B cell (primary cell): ENCODE results near the gene SCN1B. TPM values are rescaled to one million over a fixed set of nuclear protein-coding genes. Genes with fewer than 3 reads are reported as not detected.
A peak's percentile ranks its signal among the peaks of the same experiment; 100 is the strongest.

Source experiments
- ATAC-seq: fragments of 200-7000 bp; cut with Tn5 transposase; one replicate; pipeline ENCODE4 v1.10.0; 2021; ENCODE audit warnings: low read depth, mild to moderate bottlenecking, moderate number of reproducible peaks, moderate library complexity
- CTCF ChIA-PET: fragments of 350-600 bp; sonication (Branson Sonifier 250); formaldehyde crosslinking; loops from one replicate; lab custom pipeline; 2021; ENCODE audit warnings: antibody characterized with exemption, inconsistent platforms; lab: Charles Lee
- POLR2A ChIA-PET: fragments of 350-600 bp; sonication (Branson Sonifier 250); formaldehyde crosslinking; loops from one replicate; lab custom pipeline; 2021; ENCODE audit warnings: antibody characterized with exemption; lab: Charles Lee
- DNase-seq: peaks from one replicate; pipeline ENCODE4 v3.0.0; 2013
- H2AFZ ChIP-seq: 2 replicates; pipeline ENCODE4 v1.6.1; 2012; ENCODE audit warnings: mild to moderate bottlenecking, low read depth, low read length; ENCODE audit not compliant: insufficient read depth, poor library complexity, severe bottlenecking
- H3K27ac ChIP-seq, 2 donors: 1 replicate in 1 of 2; 2 replicates in 1 of 2; pipeline ENCODE4 v1.5.1; 2012 to 2013; ENCODE audit warnings: low read length in 2 of 2, mild to moderate bottlenecking in 2 of 2, moderate library complexity in 1 of 2
- H3K27me3 ChIP-seq, 4 experiments: fragments of 200-600 bp in 1 of 4; sonication (generic) in 1 of 4; replicated peaks in 1 of 4; 1 replicate in 2 of 4; 2 replicates in 2 of 4; pipeline versions ENCODE4 v1.6.1 to v1.7.0; 2013 to 2016; ENCODE audit warnings: low read length in 3 of 4, mild to moderate bottlenecking in 2 of 4, mixed read lengths in 1 of 4, moderate library complexity in 1 of 4; ENCODE audit not compliant: insufficient read depth in 4 of 4, control insufficient read depth in 3 of 4; ENCODE audit errors: control extremely low read depth in 1 of 4
- H3K36me3 ChIP-seq, 2 experiments: replicated peaks in 1 of 2; 1 replicate in 1 of 2; 2 replicates in 1 of 2; pipeline versions ENCODE4 v1.6.1 to v1.7.1; 2013; ENCODE audit warnings: low read length in 1 of 2; ENCODE audit not compliant: insufficient read depth in 2 of 2, control insufficient read depth in 1 of 2; ENCODE audit errors: control extremely low read depth in 1 of 2, extremely low read depth in 1 of 2
- H3K4me1 ChIP-seq, 2 donors: fragments of 200-600 bp in 1 of 2; sonication (generic) in 1 of 2; 1 replicate in 1 of 2; 2 replicates in 1 of 2; pipeline versions ENCODE4 v1.5.1 to v1.6.1; 2013 to 2017; ENCODE audit warnings: low read length in 2 of 2; ENCODE audit not compliant: control insufficient read depth in 2 of 2, insufficient read depth in 2 of 2
- H3K4me2 ChIP-seq: replicated peaks from 2 replicates; pipeline ENCODE3; 2012; ENCODE audit warnings: mild to moderate bottlenecking, low read depth, low read length; ENCODE audit not compliant: poor library complexity, severe bottlenecking
- H3K4me3 ChIP-seq, 5 experiments: fragments of 200-600 bp in 1 of 5; sonication (generic) in 1 of 5; 1 replicate in 3 of 5; 2 replicates in 2 of 5; pipeline versions ENCODE4 v1.5.1 to v1.7.0; 2011 to 2016; ENCODE audit warnings: low read length in 4 of 5, mild to moderate bottlenecking in 4 of 5, low read depth in 2 of 5, control low read depth in 1 of 5, moderate library complexity in 1 of 5; ENCODE audit not compliant: insufficient read depth in 1 of 5; ENCODE audit errors: control extremely low read depth in 1 of 5, extremely low read depth in 1 of 5
- H3K79me2 ChIP-seq: fragments of 200-600 bp; sonication (generic); one replicate; pipeline ENCODE4 v1.6.0; 2016; ENCODE audit warnings: low read length; ENCODE audit not compliant: control insufficient read depth, insufficient read depth
- H3K9ac ChIP-seq: fragments of 200-600 bp; sonication (generic); 2 replicates; pipeline ENCODE4 v1.6.1; 2017; ENCODE audit warnings: mild to moderate bottlenecking, low read length, moderate library complexity
- H3K9me3 ChIP-seq, 3 donors: one replicate each; pipeline versions ENCODE4 v1.6.1 to v1.7.1; 2013; ENCODE audit warnings: low read length in 2 of 3; ENCODE audit not compliant: control insufficient read depth in 2 of 3, insufficient read depth in 1 of 3; ENCODE audit errors: control extremely low read depth in 1 of 3
- H4K20me1 ChIP-seq: 2 replicates; pipeline ENCODE4 v1.6.0; 2012; ENCODE audit warnings: mild to moderate bottlenecking, low read length; ENCODE audit not compliant: insufficient read depth, control insufficient read depth, poor library complexity, severe bottlenecking
- H3K27ac Mint-ChIP-seq: one replicate; pipeline ENCODE4 v1.8.0; 2021; ENCODE audit warnings: mixed read lengths
- H3K27me3 Mint-ChIP-seq: one replicate; pipeline ENCODE4 v1.8.0; 2021; ENCODE audit warnings: mixed read lengths
- H3K4me1 Mint-ChIP-seq: one replicate; pipeline ENCODE4 v1.8.0; 2021; ENCODE audit warnings: mixed read lengths
- H3K4me3 Mint-ChIP-seq: one replicate; pipeline ENCODE4 v1.8.0; 2021; ENCODE audit warnings: mixed read lengths
- H3K9me3 Mint-ChIP-seq: one replicate; pipeline ENCODE4 v1.8.0; 2022; ENCODE audit warnings: mixed read lengths; ENCODE audit not compliant: insufficient read depth
- CTCF ChIP-seq: fragments of 200-600 bp; IDR thresholded peaks from one replicate; pipeline ENCODE4 v1.8.0; 2022; ENCODE audit warnings: antibody characterized with exemption, mild to moderate bottlenecking
- EZH2 ChIP-seq: IDR thresholded peaks from 2 replicates; pipeline ENCODE4 v1.6.1; 2012; ENCODE audit warnings: borderline replicate concordance, low read depth, mild to moderate bottlenecking, moderate library complexity, low read length; ENCODE audit not compliant: insufficient read depth, poor library complexity, severe bottlenecking
- WGBS: methylation state at CpG from one replicate; pipeline ENCODE4 v1.1.5; 2013; ENCODE audit warnings: missing lambda C conversion rate; ENCODE audit not compliant: insufficient coverage; 5-methylcytosine and 5-hydroxymethylcytosine counted together
- intact Hi-C: fragments of 100-400 bp; cut with micrococcal nuclease; formaldehyde crosslinking; loops from one replicate; pipeline ENCODE4 v1.10.0; 2022
- polyA plus RNA-seq: library from polyadenylated mRNA; depleted of rRNA; stranded (reverse); fragments of >200 nt; gene quantifications from 2 replicates; pipeline ENCODE4 v1.2.3, GENCODE V29; 2012
- total RNA-seq, 2 donors: library from RNA; stranded (reverse); fragments of 120-200 nt in 1 of 2; gene quantifications; 1 replicate in 1 of 2; 2 replicates in 1 of 2; pipeline versions ENCODE4 v1.2.3 to v1.2.4, GENCODE V29; 2013 to 2022

The SCN1B gene
- total and polyA plus RNA-seq, 2 donors (not counting 1 experiment from before 2014, with no cell fraction given), result 0.52 to 0.72 TPM

DNA sequence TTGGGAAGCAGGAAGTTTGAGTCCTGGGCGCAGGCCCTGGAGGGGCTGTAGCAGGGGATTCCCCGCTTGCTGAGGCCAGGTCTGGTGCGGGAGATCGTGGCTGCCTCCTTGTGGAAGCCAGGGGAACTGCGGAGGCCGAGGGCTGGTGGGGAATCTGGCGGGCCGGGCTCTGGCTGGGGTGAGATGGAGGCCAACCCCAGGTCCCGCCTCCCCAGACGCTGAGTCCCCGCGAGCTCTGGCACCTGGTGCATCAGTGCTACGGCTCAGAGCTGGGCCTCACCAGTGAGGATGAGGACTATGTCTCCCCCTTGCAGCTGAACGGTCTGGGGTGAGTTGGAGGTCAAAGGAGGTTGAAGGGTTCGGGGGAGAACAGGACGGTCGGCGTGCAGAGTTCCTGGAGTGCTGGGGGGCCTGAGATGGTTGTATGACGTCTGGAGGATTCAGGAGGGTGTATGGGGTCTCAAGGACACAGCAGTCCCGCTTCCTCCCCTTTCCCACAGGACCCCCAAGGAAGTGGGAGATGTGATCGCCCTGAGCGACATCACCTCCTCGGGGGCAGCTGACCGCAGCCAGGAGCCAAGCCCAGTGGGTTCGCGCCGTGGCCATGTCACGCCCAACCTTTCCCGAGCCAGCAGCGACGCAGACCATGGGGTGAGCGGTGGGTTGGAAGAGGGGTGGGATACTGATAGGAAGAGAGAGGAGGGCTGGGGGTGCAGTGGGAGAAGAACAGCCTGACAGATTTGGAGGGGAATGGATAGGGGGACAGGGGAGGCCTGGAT is 17.0 kb upstream of the SCN1B start:
- Mint-ChIP-seq H3K4me3 (peak overlapping the region; percentile 43), H3K27me3 (no peaks in the 10 kb centered on the region), H3K27ac (peak overlapping the region; percentile 76), H3K4me1 (peaks cover 25% of the 10 kb centered on the region), H3K9me3 (no peaks in the 10 kb centered on the region)
- H3K36me3 ChIP-seq, result peaks cover 1 to 62% of the 10 kb centered on the region in 2 experiments
- peaks cover 19% of the 10 kb centered on the region for H4K20me1 ChIP-seq
- intact Hi-C loops, result loop anchor here (1.0 to 2.0 kb wide), 2 partner anchors 40 to 174 kb away; no protein-coding TSS in a partner anchor
- no peak overlapping the region for H2AFZ ChIP-seq
- DNase-seq, result peak; percentile 82
- H3K27ac ChIP-seq, result peak overlapping the region in 1 of 2 donors; percentile 42
- H3K79me2 ChIP-seq, result peaks cover 3% of the 10 kb centered on the region
- CTCF ChIA-PET, result interaction anchor here (0.8 to 5.9 kb wide), 9 partner anchors 10 to 175 kb away, joined by 3 to 71 read pairs (median 6); partner anchors contain the start of genes ZNF30 and ZNF792
- H3K9me3 ChIP-seq, result no peaks in the 10 kb centered on the region
- peak overlapping the region; percentile 49 for H3K4me2 ChIP-seq
- peaks cover 17 to 31% of the 10 kb centered on the region in 2 donors for H3K4me1 ChIP-seq
- 62% methylated on average over 24 of the region's 32 CpGs for WGBS
- H3K9ac ChIP-seq, result no peak overlapping the region
- POLR2A ChIA-PET, result no interaction called here
- peak; percentile 95 for ATAC-seq
- TF ChIP-seq CTCF, result peak; percentile 97
- no peak for TF ChIP-seq EZH2
- H3K4me3 ChIP-seq, result no peak overlapping the region
- no peaks in the 10 kb centered on the region for H3K27me3 ChIP-seq
